Endothelial cell of umbilical vein (primary cell): ENCODE results near the gene EML1.

Experiments
- EZH2 ChIP-seq: IDR thresholded peaks from 2 replicates; pipeline ENCODE4 v1.6.1; 2012; ENCODE audit warnings: borderline replicate concordance, low read depth, mild to moderate bottlenecking, moderate library complexity, low read length, inconsistent platforms; ENCODE audit not compliant: severe bottlenecking
- MYC ChIP-seq: IDR thresholded peaks from one replicate; pipeline ENCODE4 v1.6.1; 2011; ENCODE audit warnings: mild to moderate bottlenecking, low read depth, low read length
- POLR2A ChIP-seq: IDR thresholded peaks from 2 replicates; pipeline ENCODE4 v1.6.1; 2012; ENCODE audit warnings: low read depth, mild to moderate bottlenecking, control low read depth, low read length
- POLR2AphosphoS5 ChIP-seq: IDR thresholded peaks from 2 replicates; pipeline ENCODE4 v1.6.1; 2012; ENCODE audit warnings: low read depth, mild to moderate bottlenecking, control low read depth, low read length, moderate library complexity; ENCODE audit not compliant: insufficient read depth
- TF ChIP-seq, protein P1 (sequence below), 2 donors: IDR thresholded peaks; 1 replicate in 1 of 2; 2 replicates in 1 of 2; pipeline ENCODE4 v1.5.1; 2011; ENCODE audit warnings: low read length in 2 of 2, mild to moderate bottlenecking in 2 of 2, moderate library complexity in 2 of 2, control low read depth in 1 of 2, inconsistent platforms in 1 of 2, low read depth in 1 of 2; ENCODE audit not compliant: insufficient read depth in 1 of 2; ENCODE audit errors: extremely low read depth in 1 of 2

DNA sequence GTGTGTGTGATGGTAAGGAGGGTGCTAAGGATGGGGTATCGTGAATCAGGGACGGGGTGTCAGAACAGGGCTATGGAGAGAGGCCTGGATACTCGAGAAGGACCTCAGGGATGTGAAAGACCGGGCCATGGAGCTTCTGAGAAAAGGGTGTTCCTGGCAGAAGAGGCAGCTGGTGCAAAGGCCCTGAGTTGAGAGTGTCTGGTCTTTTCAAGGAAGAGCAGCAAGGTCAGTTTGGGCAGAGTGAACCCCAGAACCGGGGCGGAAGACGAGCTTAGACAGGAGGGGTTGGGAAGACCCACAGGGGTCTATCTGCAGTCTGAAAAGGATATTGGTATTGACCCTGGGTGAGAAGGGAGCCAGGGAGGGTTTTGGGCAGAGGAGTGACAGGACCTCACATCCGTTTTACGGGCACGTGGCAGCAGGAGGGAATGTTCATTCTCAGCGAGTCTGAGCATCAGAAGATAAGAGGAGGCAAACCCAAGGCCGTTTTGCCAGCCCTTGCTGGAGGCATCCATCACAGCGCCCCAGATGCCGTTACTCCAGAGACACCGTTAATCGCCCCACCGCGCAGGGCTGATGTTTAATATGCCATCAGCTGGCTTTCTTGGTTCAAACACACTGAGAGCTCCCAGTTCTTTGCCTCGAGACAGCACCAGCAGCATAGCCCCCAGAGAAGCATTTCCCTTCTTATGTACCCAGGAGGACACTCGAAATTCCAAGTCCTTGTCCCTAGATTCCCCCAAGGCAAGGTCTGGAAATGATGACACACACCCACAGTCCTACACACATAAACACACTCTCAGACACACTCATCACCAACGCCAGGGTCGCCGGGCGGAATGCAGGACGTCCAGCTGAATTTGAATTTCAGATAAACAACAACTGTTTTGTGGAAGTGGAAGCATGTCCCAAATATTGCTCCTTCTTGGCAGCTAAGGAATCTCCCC is 41.4 kb upstream of the EML1 start:
- TF ChIP-seq, protein P1, sequence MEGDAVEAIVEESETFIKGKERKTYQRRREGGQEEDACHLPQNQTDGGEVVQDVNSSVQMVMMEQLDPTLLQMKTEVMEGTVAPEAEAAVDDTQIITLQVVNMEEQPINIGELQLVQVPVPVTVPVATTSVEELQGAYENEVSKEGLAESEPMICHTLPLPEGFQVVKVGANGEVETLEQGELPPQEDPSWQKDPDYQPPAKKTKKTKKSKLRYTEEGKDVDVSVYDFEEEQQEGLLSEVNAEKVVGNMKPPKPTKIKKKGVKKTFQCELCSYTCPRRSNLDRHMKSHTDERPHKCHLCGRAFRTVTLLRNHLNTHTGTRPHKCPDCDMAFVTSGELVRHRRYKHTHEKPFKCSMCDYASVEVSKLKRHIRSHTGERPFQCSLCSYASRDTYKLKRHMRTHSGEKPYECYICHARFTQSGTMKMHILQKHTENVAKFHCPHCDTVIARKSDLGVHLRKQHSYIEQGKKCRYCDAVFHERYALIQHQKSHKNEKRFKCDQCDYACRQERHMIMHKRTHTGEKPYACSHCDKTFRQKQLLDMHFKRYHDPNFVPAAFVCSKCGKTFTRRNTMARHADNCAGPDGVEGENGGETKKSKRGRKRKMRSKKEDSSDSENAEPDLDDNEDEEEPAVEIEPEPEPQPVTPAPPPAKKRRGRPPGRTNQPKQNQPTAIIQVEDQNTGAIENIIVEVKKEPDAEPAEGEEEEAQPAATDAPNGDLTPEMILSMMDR (IDR thresholded peaks at IDR 0.05; ENCODE audit: extremely low read depth in 1 of 2, insufficient read depth in 1 of 2, low read depth in 1 of 2, low read length in 2 of 2): no peak
- TF ChIP-seq MYC (no peak), POLR2A (no peak), EZH2 (no peak), POLR2AphosphoS5 (no peak)
